CD14-positive monocyte (primary cell): ENCODE results near the gene RBFOX1. TPM values are rescaled to one million over a fixed set of nuclear protein-coding genes. Genes with fewer than 3 reads are reported as not detected.

ENCODE experiments used
- DNase-seq, 3 donors: peaks; one replicate each; pipeline ENCODE4 v3.0.0-alpha.2; 2011 to 2022
- H2AFZ ChIP-seq: 2 replicates; pipeline ENCODE4 v1.6.0; 2012; ENCODE audit warnings: mild to moderate bottlenecking, low read depth, low read length, inconsistent platforms; ENCODE audit not compliant: insufficient read depth, poor library complexity, severe bottlenecking
- H3K27ac ChIP-seq, 2 donors: 1 replicate in 1 of 2; 2 replicates in 1 of 2; pipeline ENCODE4 v1.5.1; 2012 to 2013; ENCODE audit warnings: low read length in 2 of 2, control low read depth in 1 of 2, inconsistent platforms in 1 of 2, low read depth in 1 of 2, mild to moderate bottlenecking in 1 of 2
- H3K27me3 ChIP-seq, 2 donors: one replicate each; pipeline versions ENCODE4 v1.6.0 to v1.6.1; 2011 to 2013; ENCODE audit warnings: low read length in 2 of 2; ENCODE audit not compliant: control insufficient read depth in 2 of 2, insufficient read depth in 2 of 2
- H3K36me3 ChIP-seq, 2 donors: replicated peaks in 1 of 2; 1 replicate in 1 of 2; 2 replicates in 1 of 2; pipeline versions ENCODE4 v1.5.1 to v1.6.1; 2012 to 2013; ENCODE audit warnings: low read length in 2 of 2, control low read depth in 1 of 2, inconsistent platforms in 1 of 2, mild to moderate bottlenecking in 1 of 2; ENCODE audit not compliant: insufficient read depth in 2 of 2, control insufficient read depth in 1 of 2
- H3K4me1 ChIP-seq, 2 donors: 1 replicate in 1 of 2; 2 replicates in 1 of 2; pipeline versions ENCODE4 v1.5.1 to v1.6.1; 2012 to 2013; ENCODE audit warnings: low read length in 2 of 2, control low read depth in 1 of 2, inconsistent platforms in 1 of 2, mild to moderate bottlenecking in 1 of 2, moderate library complexity in 1 of 2; ENCODE audit not compliant: insufficient read depth in 2 of 2, control insufficient read depth in 1 of 2
- H3K4me2 ChIP-seq: replicated peaks from 2 replicates; pipeline ENCODE3; 2012; ENCODE audit warnings: low read length, moderate library complexity, mild to moderate bottlenecking; ENCODE audit not compliant: poor library complexity, severe bottlenecking; ENCODE audit errors: extremely low read depth
- H3K4me3 ChIP-seq, 3 experiments: fragments of 200-600 bp in 1 of 3; sonication (generic) in 1 of 3; replicated peaks in 1 of 3; 1 replicate in 2 of 3; 2 replicates in 1 of 3; pipeline ENCODE4 v1.5.1; 2011 to 2013; ENCODE audit warnings: low read length in 3 of 3, mild to moderate bottlenecking in 3 of 3, control low read depth in 2 of 3, low read depth in 2 of 3, inconsistent platforms in 1 of 3, moderate library complexity in 1 of 3
- H3K79me2 ChIP-seq: 2 replicates; pipeline ENCODE4 v1.6.0; 2012; ENCODE audit warnings: mild to moderate bottlenecking, control low read depth, inconsistent platforms, low read length, moderate library complexity; ENCODE audit not compliant: insufficient read depth
- H3K9ac ChIP-seq: 2 replicates; pipeline ENCODE4 v1.6.0; 2017; ENCODE audit warnings: low read length, mild to moderate bottlenecking; ENCODE audit not compliant: insufficient read depth, poor library complexity, severe bottlenecking
- H3K9me3 ChIP-seq, 2 donors: replicated peaks in 1 of 2; 1 replicate in 1 of 2; 2 replicates in 1 of 2; pipeline versions ENCODE4 v1.5.1 to v1.6.1; 2012 to 2013; ENCODE audit warnings: low read length in 2 of 2, control low read depth in 1 of 2; ENCODE audit not compliant: control insufficient read depth in 1 of 2, insufficient read depth in 1 of 2
- H4K20me1 ChIP-seq: 2 replicates; pipeline ENCODE4 v1.6.0; 2012; ENCODE audit warnings: mild to moderate bottlenecking, low read length, control low read depth, moderate library complexity; ENCODE audit not compliant: insufficient read depth
- H3K27ac Mint-ChIP-seq, 7 donors: one replicate each; pipeline ENCODE4 v1.8.0; 2020; ENCODE audit warnings: mild to moderate bottlenecking in 7 of 7, mixed read lengths in 7 of 7, moderate library complexity in 6 of 7, inconsistent platforms in 2 of 7
- H3K27me3 Mint-ChIP-seq, 3 donors: one replicate each; pipeline ENCODE4 v1.8.0; 2021 to 2022; ENCODE audit warnings: low read depth in 3 of 3, mild to moderate bottlenecking in 3 of 3, mixed read lengths in 3 of 3, moderate library complexity in 3 of 3, inconsistent platforms in 1 of 3
- H3K36me3 Mint-ChIP-seq, 2 donors: one replicate each; pipeline ENCODE4 v1.8.0; 2020; ENCODE audit warnings: mixed read lengths in 2 of 2, inconsistent platforms in 1 of 2, mild to moderate bottlenecking in 1 of 2
- H3K4me1 Mint-ChIP-seq: one replicate; pipeline ENCODE4 v1.8.0; 2020; ENCODE audit warnings: mild to moderate bottlenecking, mixed read lengths
- H3K4me3 Mint-ChIP-seq, 2 donors: one replicate each; pipeline ENCODE4 v1.8.0; 2020; ENCODE audit warnings: mild to moderate bottlenecking in 2 of 2, mixed read lengths in 2 of 2, moderate library complexity in 1 of 2
- H3K9me3 Mint-ChIP-seq, 7 donors: one replicate each; pipeline ENCODE4 v1.8.0; 2020 to 2022; ENCODE audit warnings: mixed read lengths in 7 of 7, mild to moderate bottlenecking in 6 of 7, moderate library complexity in 6 of 7, inconsistent platforms in 2 of 7
- CTCF ChIP-seq: fragments of 200-600 bp; IDR thresholded peaks from one replicate; pipeline ENCODE4 v1.8.0; 2022; ENCODE audit warnings: antibody characterized with exemption, mild to moderate bottlenecking
- WGBS: methylation state at CpG from one replicate; pipeline ENCODE4 v1.1.5; 2013; ENCODE audit warnings: missing lambda C conversion rate; ENCODE audit not compliant: insufficient coverage; 5-methylcytosine and 5-hydroxymethylcytosine counted together
- intact Hi-C, 2 donors: fragments of 100-400 bp; cut with micrococcal nuclease; formaldehyde crosslinking; loops; one replicate each; pipeline versions ENCODE4 v1.15.0 to v1.15.1; 2023
- polyA plus RNA-seq, 3 donors: library from polyadenylated mRNA; depleted of rRNA in 1 of 3; unstranded in 2 of 3; stranded (reverse) in 1 of 3; fragments of 300-500 nt in 2 of 3; fragments of >200 nt in 1 of 3; fragmentation: Illumina TruSeq in 2 of 3; gene quantifications; 1 replicate in 2 of 3; 2 replicates in 1 of 3; pipeline ENCODE4 v1.2.3, GENCODE V29; 2012 to 2021

Gene RBFOX1
- polyA plus RNA-seq, 3 donors, result not detected

- H3K4me1 Mint-ChIP-seq, result no peaks in the 10 kb centered on the region
- no peaks in the 10 kb centered on the region for H3K36me3 ChIP-seq
- peaks cover 0 to 1% (median 0%) of the 10 kb centered on the region in 3 donors for H3K27me3 Mint-ChIP-seq
- H3K9me3 Mint-ChIP-seq, result peaks cover 0 to 15% (median 6%) of the 10 kb centered on the region in 7 donors
- no peaks in the 10 kb centered on the region for H4K20me1 ChIP-seq
- H3K4me2 ChIP-seq, result no peak overlapping the region
- H3K36me3 Mint-ChIP-seq, result no peaks in the 10 kb centered on the region
- H3K27ac Mint-ChIP-seq, result no peak overlapping the region
- no peaks in the 10 kb centered on the region for H3K4me1 ChIP-seq
- no CpG with 5 or more reads among the region's 1 CpG for WGBS
- H3K27ac ChIP-seq, result no peak overlapping the region
- H3K27me3 ChIP-seq, result no peaks in the 10 kb centered on the region
- intact Hi-C loops, result no loop called here
- no peak overlapping the region for H3K9ac ChIP-seq
- peaks cover 0 to 4% of the 10 kb centered on the region in 2 donors for H3K9me3 ChIP-seq
- no peaks in the 10 kb centered on the region for H3K79me2 ChIP-seq
- TF ChIP-seq CTCF, result no peak
- H3K4me3 ChIP-seq, result no peak overlapping the region
- H3K4me3 Mint-ChIP-seq, result no peak overlapping the region
- H2AFZ ChIP-seq, result no peak overlapping the region
- no peak for DNase-seq
These were observed 403.6 kb downstream of the RBFOX1 start for GRCh38 chr16:7736138-7736665.

GRCh38 chr16:7742626-7743025 is 410.0 kb downstream of the RBFOX1 start:
- H3K4me3 Mint-ChIP-seq, result no peak overlapping the region
- no peak overlapping the region for H3K9ac ChIP-seq
- no peaks in the 10 kb centered on the region for H3K79me2 ChIP-seq
- intact Hi-C loops, result no loop called here
- H4K20me1 ChIP-seq, result no peaks in the 10 kb centered on the region
- H2AFZ ChIP-seq, result no peak overlapping the region
- no peak overlapping the region for H3K27ac Mint-ChIP-seq
- no peaks in the 10 kb centered on the region for H3K4me1 Mint-ChIP-seq
- H3K27ac ChIP-seq, result no peak overlapping the region
- H3K4me1 ChIP-seq, result no peaks in the 10 kb centered on the region
- WGBS, result no CpG with 5 or more reads among the region's 3 CpGs
- H3K4me3 ChIP-seq, result no peak overlapping the region
- H3K36me3 Mint-ChIP-seq, result no peaks in the 10 kb centered on the region
- TF ChIP-seq CTCF, result no peak
- no peaks in the 10 kb centered on the region for H3K27me3 ChIP-seq
- no peak overlapping the region for H3K4me2 ChIP-seq
- no peaks in the 10 kb centered on the region for H3K36me3 ChIP-seq
- no peak for DNase-seq
- peaks cover 0 to 10% of the 10 kb centered on the region in 2 donors for H3K9me3 ChIP-seq
- no peaks in the 10 kb centered on the region for H3K27me3 Mint-ChIP-seq
- peaks cover 0 to 9% (median 3%) of the 10 kb centered on the region in 7 donors for H3K9me3 Mint-ChIP-seq
